Iris pigment epithelial cell (primary cell): ENCODE data around the gene ATP10B.
"Not testable (repeated sequence)": the region's sequence is repeated elsewhere in the genome, so short reads cannot be mapped to it uniquely, and the experiment has no call there.

Experiments
- DNase-seq: peaks from one replicate; pipeline ENCODE4 v3.0.0-alpha.2; 2011; ENCODE audit warnings: low read depth

ATP10B gene

GRCh38 chr5:160812996-160813395 lies 39.0 kb downstream of the ATP10B start:
- DNase-seq, result not testable (repeated sequence)

- DNase-seq, result no peak
These were observed 46.6 kb downstream of the ATP10B start for GRCh38 chr5:160805376-160805775.

GRCh38 chr5:160802592-160802991 lies 49.4 kb downstream of the ATP10B start:
- DNase-seq, result no peak

GRCh38 chr5:160800375-160801275 lies 51.4 kb downstream of the ATP10B start:
- DNase-seq, result no peak

- no peak for DNase-seq
These were observed 52.8 kb downstream of the ATP10B start for GRCh38 chr5:160799184-160799583.

GRCh38 chr5:160797020-160797419 lies 55.0 kb downstream of the ATP10B start:
- no peak for DNase-seq

- no peak for DNase-seq
These were observed 58.5 kb downstream of the ATP10B start for GRCh38 chr5:160793530-160793899.

- DNase-seq, result no peak
These were observed 59.1 kb downstream of the ATP10B start for GRCh38 chr5:160792732-160793529.

- no peak for DNase-seq
These were observed 59.7 kb downstream of the ATP10B start for GRCh38 chr5:160792281-160792680.

GRCh38 chr5:160789219-160789859 lies 62.7 kb downstream of the ATP10B start:
- DNase-seq, result no peak

- DNase-seq, result no peak
These were observed 63.8 kb downstream of the ATP10B start for GRCh38 chr5:160788102-160788660.

- DNase-seq, result no peak
These were observed 64.8 kb downstream of the ATP10B start for GRCh38 chr5:160787240-160787639.

GRCh38 chr5:160774666-160775315 lies 77.2 kb downstream of the ATP10B start:
- DNase-seq, result no peak

- DNase-seq, result no peak
These were observed 78.2 kb downstream of the ATP10B start for GRCh38 chr5:160773646-160774410.

GRCh38 chr5:160772854-160773253 lies 79.2 kb downstream of the ATP10B start:
- DNase-seq, result no peak

GRCh38 chr5:160770718-160771117 lies 81.3 kb downstream of the ATP10B start:
- DNase-seq, result no peak

GRCh38 chr5:160769301-160769700 lies 82.7 kb downstream of the ATP10B start:
- DNase-seq, result no peak

GRCh38 chr5:160767062-160767461 lies 84.9 kb downstream of the ATP10B start:
- DNase-seq, result no peak

- no peak for DNase-seq
These were observed 92.0 kb downstream of the ATP10B start for GRCh38 chr5:160760008-160760407.

GRCh38 chr5:160757194-160757593 lies 94.8 kb downstream of the ATP10B start:
- no peak for DNase-seq
